Smooth muscle cell of the coronary artery (primary cell): ENCODE data around the gene MYH6. TPM values are rescaled to one million over a fixed set of nuclear protein-coding genes. Genes with fewer than 3 reads are reported as not detected.

Experiments
- total RNA-seq: library from RNA; depleted of rRNA; stranded (reverse); fragments of >200 nt; gene quantifications from 2 replicates; pipeline ENCODE4 v1.2.3, GENCODE V29; 2014; ENCODE audit warnings: low replicate concordance

Gene MYH6
- under 0.01 TPM in 1 of 2 replicates, not detected in the other for total RNA-seq

DNA sequence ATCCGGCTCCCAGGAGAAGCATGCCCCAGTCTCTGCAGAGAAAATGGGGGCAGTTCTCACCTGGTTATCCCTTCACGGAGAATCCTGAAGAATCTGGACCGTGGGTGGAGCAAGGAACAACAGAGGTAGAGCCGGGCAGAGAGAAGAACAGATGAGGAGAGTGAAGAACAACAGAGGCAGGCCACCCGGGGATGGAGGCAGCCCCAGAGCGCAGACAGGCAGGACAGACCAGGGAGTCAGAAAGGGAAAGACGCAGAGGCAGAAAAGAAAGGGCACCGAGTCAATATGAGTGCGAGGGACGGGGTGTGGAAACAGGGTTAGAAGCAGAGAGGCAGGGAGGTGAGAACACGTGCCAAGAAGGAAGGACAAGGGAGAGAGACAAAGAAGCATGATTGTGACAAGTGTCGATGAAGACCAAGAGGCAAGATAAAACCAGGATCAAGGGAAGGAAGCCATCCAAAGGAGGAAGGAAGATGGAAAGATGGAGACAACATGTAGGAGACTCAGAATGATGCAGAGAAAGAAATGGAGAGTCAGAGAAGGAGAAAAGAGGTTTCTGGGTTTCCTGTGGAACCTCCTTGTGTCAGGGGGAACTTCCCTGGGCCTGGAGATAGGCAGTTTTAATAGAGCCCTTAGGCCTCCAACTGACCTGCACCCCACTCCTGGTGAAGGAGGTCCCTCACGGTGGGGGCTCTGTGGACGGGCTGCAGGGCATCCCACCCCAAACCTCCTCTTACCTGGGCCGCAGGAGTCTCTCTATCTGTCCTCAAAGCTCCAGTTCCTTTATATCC is at the start of gene MYH6:
Gene MYH6 (minus strand): TSS at position 758 of the 791 bp plus-strand sequence. CDS start 1,050 bp downstream, outside the sequence.

DNA sequence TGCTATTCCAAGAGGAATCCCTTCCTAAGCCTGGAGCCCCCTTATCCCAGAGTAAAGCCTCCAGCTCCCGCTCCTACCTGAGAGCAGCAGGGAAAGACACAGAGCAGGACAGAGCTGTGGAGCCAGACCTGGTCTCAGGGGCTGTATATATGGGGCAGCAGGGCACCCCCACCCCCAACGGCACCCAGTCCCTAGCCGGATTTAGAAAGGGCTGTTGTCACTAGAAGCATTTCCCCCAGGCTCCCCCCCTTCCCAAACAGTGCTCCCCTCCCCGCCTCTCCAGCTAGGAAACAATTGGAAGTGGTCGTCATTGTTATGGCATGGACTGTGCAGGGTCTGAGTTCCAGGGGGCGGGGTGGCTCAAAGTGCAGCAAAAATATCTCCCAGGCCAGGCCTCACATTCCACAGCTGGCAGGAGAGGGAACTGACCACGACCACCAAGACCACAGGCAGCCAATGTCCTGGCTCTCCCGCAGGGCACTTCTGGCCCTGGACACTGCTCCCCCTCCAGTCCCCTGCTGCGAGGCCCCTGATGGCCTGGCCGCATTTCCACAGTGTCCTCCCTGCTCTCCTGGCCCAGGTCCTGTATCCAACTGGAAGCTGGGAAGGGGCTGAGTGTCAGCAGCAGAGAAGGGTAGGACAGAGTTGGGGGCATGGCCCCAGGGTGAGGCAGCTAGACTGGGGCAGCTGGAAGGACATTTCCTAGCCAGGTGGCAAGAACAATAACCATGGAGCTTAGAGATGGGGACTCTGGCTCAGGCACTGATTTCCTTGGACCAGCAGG is 27.7 kb upstream of the MYH6 start, which contains the start of gene MYH7:
Gene MYH7 (minus strand): TSS at position 118 of the 784 bp plus-strand sequence. CDS start 1,928 bp downstream, outside the sequence.

DNA sequence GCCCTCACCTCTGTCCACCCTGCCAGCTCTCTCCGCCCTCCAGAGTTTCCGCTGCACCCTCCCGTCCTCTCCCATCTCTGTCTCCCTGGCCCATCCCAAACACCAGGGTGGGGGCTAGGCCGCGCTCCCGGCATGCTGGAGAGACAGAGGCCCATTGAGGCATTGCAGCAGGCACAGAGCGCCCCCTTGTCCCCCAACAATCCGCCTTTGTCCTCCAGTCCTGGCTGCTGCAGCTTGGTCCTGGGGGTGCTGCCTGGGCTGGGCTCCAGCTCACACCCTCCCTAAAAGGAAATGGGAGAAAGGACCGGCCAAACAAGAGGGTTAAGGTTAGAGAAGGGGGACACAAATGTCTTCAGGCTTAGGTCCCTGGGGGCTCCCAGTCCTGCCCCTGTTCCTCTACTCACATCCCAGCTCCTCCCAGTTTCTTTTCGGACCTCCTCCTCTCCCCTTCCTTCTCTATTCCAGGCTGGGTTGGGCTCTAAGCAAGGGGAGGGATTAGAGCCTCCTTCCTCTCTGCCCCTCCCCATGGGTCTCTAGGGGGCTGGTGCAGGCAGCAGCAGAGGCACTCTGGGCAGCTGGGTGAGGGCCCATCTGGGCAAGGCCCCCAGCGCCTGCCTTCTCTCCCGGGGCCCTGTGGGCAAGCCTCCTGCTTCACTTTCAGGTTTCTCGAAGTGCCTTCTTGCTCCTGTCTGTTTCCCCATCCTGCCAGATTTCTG is 31.4 kb downstream of the MYH6 start, which contains the start of gene CMTM5:
Gene CMTM5 (plus strand): TSS at position 565 of the 716 bp plus-strand sequence. CDS start 206 bp downstream, outside the sequence.

DNA sequence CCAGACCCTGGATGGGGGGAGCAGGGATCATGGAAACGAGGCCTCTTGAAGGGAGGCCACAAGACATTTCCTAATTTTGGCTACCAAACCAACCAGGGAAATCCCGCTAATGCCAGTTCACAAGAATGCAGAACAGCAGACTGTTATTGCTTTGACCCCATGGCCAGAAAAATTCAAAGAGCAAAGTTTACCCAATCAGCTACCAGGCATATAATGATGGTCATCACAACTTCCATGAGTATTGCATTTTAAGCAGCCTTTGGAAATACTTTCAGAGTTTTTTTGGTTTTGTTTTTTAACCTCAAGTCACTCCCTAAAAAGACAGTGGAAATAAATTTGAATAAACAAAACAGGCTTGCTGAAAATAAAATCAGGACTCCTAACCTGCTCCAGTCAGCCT is 35.6 kb downstream of the MYH6 start, which contains the start of gene IL25:
Gene IL25 (plus strand): TSS at position 301 of the 400 bp plus-strand sequence.

DNA sequence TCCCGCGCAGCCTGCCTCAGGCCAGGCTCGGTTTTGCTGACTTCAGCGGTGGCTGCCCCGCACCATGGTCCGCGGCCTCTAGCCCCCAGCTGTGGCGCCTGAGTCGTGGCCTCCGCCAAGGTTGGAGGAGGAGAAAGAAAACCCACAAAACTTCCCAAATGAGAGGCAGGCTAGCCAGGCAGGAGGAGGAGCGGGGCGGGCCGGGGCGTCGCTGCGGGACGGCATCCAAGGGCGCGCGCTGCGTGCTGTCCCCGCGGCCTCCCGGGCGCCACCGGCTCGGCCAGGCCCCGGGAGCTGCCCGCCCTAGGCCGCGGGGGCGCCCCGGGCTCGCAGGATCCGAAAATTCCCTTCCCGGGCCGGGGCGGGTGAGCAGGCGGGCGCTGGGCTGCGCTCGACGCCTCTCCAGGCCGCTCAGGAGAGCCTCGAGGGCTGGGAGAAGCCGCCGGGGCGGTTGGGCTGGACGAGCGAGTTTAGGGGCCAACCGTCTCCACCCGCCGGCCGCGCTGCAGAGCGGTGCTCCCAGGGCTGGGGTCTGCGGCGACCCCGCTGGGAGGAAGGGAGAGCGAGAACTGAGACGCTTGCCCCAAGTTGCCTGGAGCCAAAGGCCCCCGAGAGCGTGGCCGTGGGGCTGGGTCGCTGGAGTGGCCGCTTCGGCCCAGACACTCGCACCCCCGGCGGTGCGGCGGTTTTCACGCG is 42.9 kb downstream of the MYH6 start, which contains the start of gene EFS:
Gene EFS (minus strand): TSS at position 137 of the 696 bp plus-strand sequence. CDS start 147 bp downstream, outside the sequence.

DNA sequence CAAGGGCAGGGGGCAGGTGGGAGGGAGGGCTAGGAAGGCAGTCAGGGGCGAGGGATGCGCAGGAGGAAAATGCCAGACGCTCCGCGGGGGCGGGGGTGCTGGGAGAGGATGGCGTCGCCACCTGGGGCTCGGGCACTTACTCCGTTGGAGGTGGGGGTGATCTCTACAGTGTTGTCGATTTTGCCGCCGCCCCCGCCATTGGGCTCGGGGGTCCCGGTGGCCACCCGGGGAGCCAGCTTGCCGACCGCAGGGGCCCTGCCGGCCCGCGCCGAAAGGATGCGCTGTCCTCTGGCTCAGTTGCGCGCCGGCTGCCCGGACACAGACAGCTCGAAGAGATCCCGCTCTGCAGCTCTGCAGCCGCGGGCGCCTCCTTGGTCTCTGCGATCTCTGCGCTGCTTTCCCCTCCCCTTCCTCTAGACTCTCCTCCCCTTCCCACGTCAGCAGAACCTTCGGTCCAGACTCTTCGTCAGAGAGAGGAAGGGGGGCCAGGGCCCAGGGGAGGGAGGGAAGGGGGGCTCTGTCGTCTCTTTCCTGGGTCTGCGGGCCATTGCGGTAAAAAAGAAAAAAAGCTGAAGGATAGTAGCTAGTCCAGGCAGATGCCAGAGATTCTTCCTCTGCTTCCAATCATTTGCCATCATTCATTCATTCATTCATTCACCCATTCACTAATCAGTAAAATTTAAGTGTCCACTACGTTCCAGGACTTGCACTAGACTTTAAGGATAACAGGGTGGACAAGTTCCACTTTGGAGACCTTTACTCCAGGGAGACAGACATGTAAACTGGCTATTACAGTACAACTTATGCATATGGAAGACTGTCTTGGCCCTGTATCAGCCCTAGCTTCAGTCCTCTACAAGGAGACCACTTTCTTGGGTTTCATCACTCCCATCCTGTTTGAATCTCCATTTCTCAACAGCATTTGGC is 55.3 kb downstream of the MYH6 start, which contains the start of gene SLC22A17:
Gene SLC22A17 (minus strand): TSS at position 382 of the 927 bp plus-strand sequence.

Other genes starting within 250 kb of the MYH6 start
- 0.15 and 16.1 TPM in 2 replicates for gene SLC7A8, start 224.6 kb downstream of the MYH6 start, total RNA-seq
- gene RNF212B, start 170.3 kb downstream of the MYH6 start, total RNA-seq, result not detected in 2 replicates
- gene HOMEZ, start 122.1 kb downstream of the MYH6 start, total RNA-seq, result 3.4 and 3.6 TPM in 2 replicates
- 1.6 and 2.2 TPM in 2 replicates for gene PPP1R3E, start 105.4 kb downstream of the MYH6 start, total RNA-seq
- gene BCL2L2, start 101.4 kb downstream of the MYH6 start, total RNA-seq, result 16.4 and 17.8 TPM in 2 replicates
- 76.1 and 118 TPM in 2 replicates for gene PABPN1, start 86.8 kb downstream of the MYH6 start, total RNA-seq
- gene SLC22A17, start 55.4 kb downstream of the MYH6 start, total RNA-seq, result 17.3 and 19.0 TPM in 2 replicates
- 1.1 and 4.9 TPM in 2 replicates for gene EFS, start 43.1 kb downstream of the MYH6 start, total RNA-seq
- gene IL25, start 35.5 kb downstream of the MYH6 start, total RNA-seq, result not detected in 2 replicates
- not detected in 2 replicates for gene CMTM5, start 31.2 kb downstream of the MYH6 start, total RNA-seq
- gene MYH7, start 27.4 kb upstream of the MYH6 start, total RNA-seq, result 1.1 TPM in 1 of 2 replicates, not detected in the other
- 39.4 and 57.1 TPM in 2 replicates for gene NGDN, start 61.4 kb upstream of the MYH6 start, total RNA-seq
- 0.08 and 0.35 TPM in 2 replicates for gene ZFHX2, start 143.5 kb upstream of the MYH6 start, total RNA-seq
- 10.6 and 22.3 TPM in 2 replicates for gene THTPA, start 148.0 kb upstream of the MYH6 start, total RNA-seq
- 6.5 and 7.7 TPM in 2 replicates for gene AP1G2, start 159.5 kb upstream of the MYH6 start, total RNA-seq
- not detected in 2 replicates for gene JPH4, start 170.5 kb upstream of the MYH6 start, total RNA-seq
- 0.08 and 0.12 TPM in 2 replicates for gene DHRS2, start 228.1 kb upstream of the MYH6 start, total RNA-seq